GM04503 (cell line): ENCODE data around the gene KLK13.

Experiments
- DNase-seq: peaks from one replicate; pipeline ENCODE4 v3.0.0-alpha.2; 2012; ENCODE audit warnings: low read depth

The KLK13 gene

GRCh38 chr19:51091895-51092873, 27.3 kb upstream of the KLK13 start:
- DNase-seq, result no peak

DNA sequence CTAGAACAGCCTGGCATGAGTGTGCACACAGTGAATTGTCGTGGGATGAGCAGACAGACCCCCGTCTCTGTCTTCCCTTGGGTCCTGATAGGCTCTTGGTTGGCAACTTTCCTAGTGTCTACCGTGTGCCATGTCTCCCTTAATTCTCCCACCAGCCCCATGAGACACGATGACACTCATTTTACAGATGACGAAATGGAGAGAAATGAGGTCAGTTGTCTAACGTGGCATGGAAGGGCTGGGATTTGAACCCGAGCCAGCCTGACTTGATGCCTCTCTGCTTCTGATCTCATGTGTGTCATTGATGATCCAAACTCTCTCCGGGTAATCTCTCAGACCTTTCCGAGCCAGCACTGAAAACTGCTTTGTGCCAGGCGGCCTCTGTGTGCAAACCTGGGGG, 26.2 kb upstream of the KLK13 start:
- DNase-seq, result no peak

GRCh38 chr19:51090471-51090870, 25.6 kb upstream of the KLK13 start:
- DNase-seq, result no peak

DNA sequence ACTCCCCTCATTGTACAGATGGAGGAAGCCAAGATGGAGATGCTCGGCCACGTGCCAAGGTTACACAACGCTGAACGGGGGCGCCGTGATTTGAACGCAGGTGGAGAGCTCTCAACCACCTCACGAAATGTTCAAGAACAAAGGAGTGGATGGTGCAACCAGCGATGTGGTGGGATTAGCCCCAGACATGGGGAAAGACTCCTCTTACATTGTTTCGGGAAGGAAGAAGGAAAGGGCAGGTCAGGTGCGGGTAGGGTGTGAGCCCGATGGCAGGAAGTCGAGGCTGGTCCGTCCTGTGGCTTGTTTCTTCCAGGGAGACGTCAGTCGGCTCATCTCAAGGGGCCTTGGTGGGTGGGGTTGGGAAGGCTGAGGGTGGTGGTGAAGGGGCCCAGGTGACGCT, 24.9 kb upstream of the KLK13 start:
- no peak for DNase-seq

DNA sequence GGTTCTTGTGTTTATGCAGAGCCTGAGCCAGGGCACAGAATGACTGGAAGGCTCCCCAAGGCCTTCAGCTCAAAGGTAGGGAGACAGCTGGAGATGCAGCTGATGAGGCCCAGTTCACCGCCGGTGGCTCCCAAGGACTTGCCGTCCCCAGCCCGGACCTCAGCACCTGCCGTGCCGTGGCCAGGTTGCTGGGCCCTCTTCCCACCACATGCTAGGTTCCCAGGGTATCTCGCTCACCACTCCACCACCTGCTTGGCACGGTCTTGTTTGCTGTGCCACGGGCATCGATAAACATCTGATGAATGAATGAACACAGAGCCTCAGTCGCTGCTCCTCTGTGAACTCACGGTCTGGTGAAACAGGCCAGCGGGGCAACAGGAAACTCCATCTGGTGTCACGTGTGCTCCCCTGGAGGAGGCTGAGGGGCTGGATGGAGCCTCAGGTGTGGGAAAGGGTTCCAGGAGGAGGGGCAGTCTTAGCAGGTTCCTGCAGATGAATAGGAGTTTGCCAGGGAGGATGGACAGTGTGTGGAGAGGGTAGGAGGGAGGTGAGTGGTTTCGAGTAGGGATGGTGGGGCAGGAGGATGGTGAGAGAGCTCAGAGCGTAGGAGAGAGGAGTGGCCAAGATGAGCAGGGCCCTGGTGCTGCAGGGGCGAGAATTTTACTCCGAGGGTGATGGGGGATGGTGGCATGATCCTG, 21.4 kb upstream of the KLK13 start:
- no peak for DNase-seq

DNA sequence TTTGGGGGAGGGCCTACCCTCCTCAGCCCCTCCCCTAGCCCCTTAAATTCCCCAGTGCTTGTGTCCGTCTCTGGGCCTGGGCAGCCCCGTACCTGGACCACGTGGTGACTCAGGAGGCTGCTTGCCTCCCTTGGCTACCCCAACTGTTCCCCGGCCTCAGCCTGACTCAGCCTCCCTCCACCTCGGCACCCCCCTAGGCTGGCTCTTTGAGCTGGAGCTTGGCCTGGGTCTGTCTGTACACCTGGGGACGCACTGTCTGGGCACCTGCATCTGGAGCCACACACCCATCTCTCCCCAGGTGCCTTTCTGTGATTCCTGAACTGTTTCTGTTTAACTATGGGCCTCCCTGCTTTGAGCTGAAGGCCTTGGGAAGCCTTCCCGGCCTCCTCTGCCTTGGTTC, 19.6 kb upstream of the KLK13 start:
- no peak for DNase-seq

DNA sequence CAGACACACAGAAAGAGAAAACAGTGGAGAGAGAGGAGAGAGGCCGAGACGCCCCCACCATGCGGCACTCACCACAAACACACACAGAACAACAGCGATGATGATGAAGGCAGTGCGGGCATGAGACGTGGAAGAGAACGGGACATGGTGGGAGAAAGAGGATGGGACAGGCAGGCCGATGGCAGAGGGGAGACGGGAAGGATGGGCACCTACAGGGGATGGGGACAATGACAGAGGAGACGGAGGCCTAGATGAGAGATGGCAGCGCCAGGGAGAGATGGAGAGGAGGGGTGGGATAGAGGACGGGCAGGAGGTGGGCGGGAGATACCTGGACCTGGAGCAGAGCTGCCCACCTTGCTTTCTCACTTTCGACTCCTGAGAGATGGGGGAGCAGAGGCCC, 18.9 kb upstream of the KLK13 start:
- DNase-seq, result no peak

DNA sequence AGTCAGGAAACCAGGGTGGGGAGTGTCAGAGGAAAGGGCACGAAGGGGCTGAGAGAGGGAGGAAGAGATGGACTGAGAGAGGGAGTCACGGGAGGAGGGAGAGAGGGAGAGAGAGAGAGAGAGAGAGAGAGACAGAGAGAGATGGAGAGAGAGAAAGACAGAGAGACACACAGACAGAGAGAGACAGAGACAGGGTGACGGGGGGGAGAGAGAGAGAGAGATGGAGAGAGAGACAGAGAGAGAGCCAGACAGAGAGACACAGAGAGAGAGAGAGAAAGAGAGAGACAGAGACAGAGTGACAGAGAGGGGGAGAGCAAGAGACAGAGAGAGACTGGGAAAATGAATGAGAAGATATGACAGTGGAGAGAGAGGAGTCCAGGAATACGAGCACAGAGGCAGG, 18.3 kb upstream of the KLK13 start:
- DNase-seq, result no peak

- DNase-seq, result no peak
Observed at GRCh38 chr19:51082611-51083010, 17.7 kb upstream of the KLK13 start, which contains the start of gene KLK14. Gene KLK14, minus strand, starts transcription at chr19:51082887. Its CDS starts 273 bp downstream, at chr19:51082614.

DNA sequence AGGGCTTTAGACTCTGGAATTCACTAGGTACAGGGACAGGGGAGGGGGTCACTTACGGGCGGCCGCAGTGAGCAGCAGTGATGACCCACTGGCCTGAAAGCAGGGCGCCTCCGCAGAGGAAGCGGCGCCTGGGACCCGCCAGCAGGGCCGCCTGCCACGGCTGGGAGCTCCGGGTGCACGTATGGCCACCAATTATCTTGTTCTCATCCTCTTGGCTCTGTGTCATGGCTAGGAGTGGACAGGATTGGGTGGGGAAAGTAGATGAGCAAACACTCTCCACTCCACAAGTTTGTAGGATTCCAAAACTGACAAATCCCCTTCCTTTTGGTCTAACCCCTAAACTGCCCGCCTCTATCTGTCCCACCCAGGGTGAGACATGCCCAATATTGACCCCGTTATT, 16.6 kb upstream of the KLK13 start:
- DNase-seq, result no peak

DNA sequence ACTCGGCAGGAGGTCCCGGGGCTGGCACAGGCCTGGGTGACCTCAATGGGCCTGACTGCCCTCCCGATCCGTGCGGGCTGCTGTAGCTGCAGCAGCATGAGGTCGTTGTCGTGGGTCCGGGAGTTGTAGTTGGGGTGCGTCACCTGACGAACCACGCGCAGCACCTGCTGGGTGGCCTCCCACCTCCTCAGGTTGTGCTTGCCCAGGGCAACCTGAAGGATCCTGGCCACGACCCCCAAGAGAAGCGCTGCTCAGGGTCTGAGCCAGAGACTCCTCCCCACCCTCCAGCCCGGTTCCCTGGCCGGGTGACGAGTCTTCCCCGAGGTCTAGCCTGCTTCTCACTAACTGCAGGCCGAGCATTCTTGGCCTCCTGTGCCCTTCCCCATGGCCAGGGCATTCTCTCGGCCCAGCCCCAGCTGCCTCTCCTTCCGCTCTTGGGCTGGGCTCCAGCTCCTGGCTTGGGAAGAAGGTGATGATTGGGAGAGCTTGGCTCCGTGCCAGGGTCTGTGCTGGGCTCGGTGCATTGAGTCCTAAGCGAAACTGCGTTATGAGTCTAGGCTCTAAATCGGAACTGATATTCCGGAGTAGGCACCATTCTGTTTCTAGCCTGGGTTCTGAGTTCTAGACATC, 14.7 kb upstream of the KLK13 start:
- DNase-seq, result no peak

- DNase-seq, result no peak
Observed at GRCh38 chr19:51078731-51079130, 13.8 kb upstream of the KLK13 start.

GRCh38 chr19:51078104-51078503, 13.2 kb upstream of the KLK13 start:
- no peak for DNase-seq

- DNase-seq, result no peak
Observed at GRCh38 chr19:51076631-51077213, 11.8 kb upstream of the KLK13 start.

DNA sequence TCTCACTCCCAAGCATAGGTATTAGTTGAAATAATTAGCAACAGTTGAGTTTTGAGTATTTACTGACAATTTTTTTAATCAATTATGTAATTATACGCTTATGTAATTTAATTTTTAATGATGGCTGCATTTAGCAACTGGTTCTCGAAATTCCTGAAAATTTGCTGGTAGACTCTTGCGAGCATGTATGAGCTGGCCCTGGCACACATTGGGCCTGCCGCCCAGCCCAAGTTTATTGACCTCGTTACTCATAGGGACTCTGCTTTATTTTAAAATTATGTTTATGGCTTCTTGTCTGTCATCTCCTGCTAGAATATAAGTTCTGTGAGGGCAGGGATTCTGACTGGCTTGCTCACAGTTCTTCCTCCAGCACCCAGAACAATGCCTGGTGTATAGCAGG, 11.1 kb upstream of the KLK13 start:
- no peak for DNase-seq

- no peak for DNase-seq
Observed at GRCh38 chr19:51071095-51071405, 6.2 kb upstream of the KLK13 start.

GRCh38 chr19:51070334-51071094, 5.6 kb upstream of the KLK13 start:
- no peak for DNase-seq

DNA sequence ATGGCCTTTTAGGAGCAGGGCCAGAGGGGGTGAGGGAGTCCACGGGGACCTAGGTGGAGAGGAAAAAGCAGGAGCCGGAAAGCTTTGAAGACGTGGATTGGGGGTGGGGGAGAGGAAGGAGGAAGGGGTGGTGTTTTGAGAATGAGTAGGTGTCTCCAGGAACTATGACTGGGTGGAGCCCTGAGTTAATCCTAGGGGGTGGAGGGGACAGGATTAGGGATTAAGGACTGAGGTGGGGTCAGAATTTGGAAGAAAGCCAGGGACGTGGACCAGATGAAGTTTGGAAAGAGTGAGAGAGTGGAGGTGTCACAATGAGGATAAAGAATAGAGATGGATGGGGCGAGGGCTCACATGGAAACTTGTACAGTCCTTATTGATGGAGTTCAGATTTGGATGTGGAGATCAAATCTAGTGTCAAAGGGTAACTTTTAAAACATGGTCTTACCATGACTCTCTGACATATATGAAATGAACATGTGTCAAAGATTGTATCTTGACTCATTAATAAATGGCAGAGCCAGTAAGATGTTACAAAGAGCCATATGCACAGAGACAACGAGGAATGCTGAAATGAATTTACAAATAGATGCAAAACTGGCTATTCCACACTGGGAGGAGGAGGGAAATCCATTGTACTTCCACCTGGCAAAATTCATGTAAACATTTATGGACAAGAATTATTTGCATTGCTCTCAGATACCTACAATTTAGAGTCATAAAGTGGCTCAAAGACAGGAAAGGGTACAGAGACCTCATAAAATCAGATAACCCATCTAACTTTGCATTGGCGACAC, 1.7 kb upstream of the KLK13 start:
- no peak for DNase-seq

- DNase-seq, result no peak
Observed at GRCh38 chr19:51065221-51065960, 499 bp upstream of the KLK13 start.

DNA sequence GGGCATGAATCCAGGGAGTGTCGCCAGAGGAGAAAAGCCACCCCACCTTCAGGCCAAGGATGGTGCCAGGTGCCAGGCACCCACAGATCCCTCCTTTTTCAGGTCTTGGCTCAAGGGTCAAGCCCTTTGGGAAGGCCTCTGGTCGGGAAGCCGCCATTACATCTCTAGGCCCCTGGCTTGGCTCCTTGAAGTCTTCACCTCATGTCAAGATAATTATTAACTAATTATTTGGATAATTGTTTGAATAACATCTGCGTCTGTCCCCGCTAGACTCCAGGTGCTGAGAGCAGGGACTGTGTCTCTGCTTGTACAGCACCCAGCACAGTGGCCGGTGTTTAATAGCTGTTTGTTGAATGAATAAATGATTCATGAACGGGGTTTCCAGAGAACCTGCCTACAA, 1.2 kb downstream of the KLK13 start:
- no peak for DNase-seq
